NOMO-1 treated with DMSO at 0.1 percent for 48 hours (cell line): ENCODE results near the gene UMPS.
"Not testable (repeated sequence)": the region's sequence is repeated elsewhere in the genome, so short reads cannot be mapped to it uniquely, and the experiment has no call there.

ENCODE experiments used
- DNase-seq: peaks from one replicate; lab custom pipeline; 2025; ENCODE audit not compliant: unreplicated experiment; lab: John Stamatoyannopoulos, UW

UMPS gene

DNA sequence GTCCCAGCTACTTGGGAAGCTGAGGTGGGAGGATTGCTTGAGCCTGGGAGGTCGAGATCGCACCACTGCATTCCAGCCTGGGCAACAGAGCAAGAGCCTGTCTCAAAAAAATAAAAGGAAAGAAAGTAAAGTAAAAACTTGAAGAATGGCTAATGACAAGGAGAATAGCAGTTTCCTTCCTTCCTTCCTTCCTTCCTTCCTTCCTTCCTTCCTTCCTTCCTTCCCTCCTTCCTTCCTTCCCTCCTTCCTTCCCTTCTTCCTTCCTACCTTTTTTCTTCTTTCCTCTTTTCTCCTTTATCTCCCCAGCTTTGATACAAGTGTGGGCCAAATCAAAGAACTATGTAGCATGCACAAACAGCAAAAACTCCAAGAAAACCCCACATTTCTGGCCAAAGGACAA is 23.0 kb upstream of the UMPS start:
- DNase-seq = not testable (repeated sequence)

DNA sequence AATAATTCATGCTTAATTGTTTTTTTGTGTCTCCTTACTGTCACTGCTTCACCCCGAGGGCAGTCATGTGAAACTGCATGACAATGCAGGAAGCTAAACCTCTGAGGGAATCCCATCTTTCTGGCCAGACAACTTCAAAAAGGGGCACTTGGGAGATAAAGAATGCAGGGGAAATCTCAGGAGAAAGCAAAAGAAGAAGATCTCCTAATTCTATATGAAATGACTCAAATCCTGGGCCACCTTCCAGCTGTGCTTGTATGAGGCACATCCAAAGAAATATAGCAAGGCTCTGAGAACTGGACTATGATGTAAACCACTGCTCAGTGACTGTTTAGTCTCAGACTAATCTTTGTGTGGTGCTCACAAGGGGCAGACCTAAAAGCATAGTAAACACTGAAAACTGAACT is 22.6 kb upstream of the UMPS start:
- DNase-seq = no peak

DNA sequence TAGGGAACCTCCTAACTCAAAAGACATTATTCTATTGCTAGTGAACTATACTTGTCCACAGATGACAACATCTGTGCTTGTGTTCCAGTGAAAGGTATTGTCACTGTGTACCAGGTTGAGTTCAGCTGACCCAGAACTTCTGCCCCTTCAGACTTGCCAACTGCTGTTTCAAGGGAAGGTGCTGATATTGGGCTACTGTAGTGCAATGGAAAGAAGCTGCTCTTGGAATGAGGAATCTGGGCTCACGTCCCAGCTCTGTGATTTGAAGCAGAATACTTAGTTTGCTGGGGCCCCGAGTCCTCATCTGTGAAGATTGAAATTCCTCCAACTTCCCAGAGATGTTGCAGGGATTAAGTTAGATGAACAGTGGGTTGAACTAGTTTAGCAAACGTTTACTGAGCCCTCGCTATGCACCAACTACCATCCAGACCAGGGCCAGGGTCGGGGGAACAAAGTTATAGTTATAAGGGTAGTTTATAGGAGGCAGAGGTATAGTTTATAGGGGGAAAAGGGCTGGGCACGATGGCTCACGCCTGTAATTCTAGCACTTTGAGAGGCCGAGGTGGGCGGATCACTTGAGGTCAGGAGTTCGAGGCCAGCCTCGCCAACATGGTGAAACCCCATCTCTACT is 15.9 kb upstream of the UMPS start:
- no peak for DNase-seq

DNA sequence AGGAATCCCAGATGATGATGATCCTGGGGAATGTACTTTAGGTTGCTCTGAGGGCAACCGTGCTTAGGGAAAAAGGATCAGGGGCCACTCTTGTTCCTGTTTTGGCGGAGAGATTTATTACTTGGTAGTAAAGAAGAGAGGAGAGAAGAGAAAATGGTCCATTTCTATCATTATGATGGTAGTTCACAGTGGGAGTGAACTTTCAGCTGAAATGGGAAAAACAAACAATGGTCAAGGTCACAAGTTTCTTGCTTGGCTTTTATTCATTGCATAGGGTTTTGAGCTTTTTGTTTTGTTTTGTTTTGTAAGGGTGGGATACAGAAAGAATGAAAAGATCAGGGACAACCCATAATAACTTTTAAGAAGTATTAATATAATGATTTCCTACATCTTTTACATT is 7.7 kb upstream of the UMPS start:
- no peak for DNase-seq

DNA sequence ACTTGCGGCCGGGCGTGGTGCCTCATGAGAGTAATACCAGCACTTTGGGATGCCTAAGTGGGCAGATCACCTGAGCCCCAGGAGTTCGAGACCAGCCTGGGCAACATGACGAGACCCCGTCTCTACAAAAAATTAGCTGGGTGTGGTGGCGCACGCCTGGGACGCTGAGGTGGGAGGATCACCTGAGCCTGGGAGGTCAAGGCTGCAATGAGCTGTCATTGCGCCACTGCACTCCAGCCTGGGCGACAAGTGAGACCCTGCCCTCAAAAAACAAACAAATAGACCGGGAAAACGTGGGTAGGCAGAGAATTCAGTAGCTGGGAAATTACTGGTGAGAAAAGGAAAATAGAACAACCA is 667 bp downstream of the UMPS start:
- DNase-seq = no peak

DNA sequence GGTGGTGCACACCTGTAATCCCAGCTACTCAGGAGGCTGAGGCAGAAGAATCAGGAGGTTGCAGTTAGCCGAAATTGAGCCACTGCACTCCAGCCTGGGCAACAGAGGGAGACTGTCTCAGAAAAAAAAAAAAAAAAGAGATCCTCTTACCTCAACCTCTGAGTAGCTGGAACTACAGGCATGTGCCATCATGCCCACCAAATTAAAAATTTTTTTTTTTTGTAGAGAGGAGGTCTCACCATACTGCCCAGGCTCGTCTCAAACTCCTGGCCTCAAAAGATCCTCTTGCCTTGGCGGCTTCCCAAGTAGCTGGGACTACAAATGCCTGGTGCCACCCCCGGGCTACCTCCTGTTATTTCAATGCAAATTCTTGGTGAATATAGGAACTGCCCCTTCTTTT is 1.5 kb downstream of the UMPS start:
- no peak for DNase-seq

DNA sequence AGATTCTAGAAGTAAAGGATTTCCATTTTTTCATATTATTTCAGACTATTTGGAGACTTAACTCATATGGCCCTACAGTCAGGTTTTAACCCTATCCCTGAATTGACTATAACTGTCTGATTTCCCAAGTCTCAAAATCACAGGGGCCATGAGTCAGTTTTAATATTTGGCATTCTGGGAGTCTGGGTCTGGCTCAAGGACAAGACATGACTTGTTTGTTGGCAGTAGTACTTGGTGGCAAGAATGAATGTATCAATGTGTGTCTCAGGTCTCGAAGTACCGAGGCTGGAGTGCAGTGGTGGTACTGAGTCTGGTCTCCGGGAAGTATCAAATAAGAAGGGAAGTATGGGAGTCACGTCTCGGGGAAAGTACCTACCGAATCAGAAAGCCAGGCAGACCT is 10.8 kb downstream of the UMPS start:
- DNase-seq = no peak

DNA sequence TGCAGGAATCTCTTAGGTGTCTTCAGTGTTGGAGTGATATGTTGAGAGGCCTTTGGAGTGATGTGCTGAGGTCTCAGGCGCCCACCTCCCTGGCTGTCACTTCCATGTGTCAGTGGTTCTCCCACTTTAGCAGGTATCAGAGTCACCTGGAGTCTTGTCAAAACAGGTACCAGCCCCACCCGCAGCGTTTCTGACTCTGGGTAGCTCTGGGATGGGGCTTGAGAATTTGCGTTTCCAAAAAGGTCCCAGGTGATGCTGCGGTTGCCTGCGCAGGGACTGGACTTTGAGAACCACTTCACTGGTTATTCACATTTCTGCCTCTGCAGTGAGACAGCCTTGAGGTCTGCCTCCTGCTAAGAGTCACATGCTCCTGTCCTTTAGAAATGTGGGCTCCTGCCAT is 15.5 kb downstream of the UMPS start:
- no peak for DNase-seq

DNA sequence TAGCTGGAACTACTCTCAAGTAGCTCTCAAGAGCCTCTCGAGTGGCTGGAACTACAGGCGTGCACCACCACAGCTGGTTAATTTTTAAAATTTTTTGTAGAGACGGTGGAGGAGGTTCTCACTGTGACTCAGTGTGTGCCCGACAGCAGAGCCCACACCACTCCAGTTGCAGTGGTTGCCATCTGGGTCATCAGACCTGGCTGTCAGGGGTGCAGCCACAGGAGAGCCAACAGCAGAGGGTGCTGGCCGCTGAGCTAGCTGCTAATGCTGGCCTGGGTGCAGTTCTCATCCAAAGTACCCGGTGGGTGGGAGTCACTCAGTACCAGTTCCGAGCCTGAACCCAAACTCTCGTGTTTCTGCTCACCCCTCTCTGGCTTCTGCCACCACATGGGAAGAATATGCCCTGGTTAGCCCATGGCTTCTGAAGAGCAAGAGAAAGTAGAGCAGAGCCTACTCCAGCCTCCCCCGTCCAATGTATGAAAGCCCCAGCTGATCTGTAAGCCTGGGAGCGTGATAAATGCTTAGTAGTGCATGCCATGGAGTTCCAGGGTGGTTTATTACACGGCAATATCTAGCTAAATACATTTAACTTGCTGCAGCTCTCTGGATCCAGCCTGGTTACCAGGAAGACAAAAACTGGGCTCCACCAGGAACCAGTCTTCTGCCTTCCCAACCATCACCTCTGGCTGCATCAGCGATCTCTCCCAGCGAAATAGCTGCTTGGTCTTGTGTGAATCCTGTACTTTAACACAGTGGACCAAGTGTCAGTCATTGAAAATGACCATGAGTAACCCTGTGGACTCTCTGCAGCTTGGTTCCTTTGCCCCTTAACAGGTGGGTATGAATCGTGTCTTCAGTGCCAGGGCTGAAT is 17.1 kb downstream of the UMPS start:
- no peak for DNase-seq

DNA sequence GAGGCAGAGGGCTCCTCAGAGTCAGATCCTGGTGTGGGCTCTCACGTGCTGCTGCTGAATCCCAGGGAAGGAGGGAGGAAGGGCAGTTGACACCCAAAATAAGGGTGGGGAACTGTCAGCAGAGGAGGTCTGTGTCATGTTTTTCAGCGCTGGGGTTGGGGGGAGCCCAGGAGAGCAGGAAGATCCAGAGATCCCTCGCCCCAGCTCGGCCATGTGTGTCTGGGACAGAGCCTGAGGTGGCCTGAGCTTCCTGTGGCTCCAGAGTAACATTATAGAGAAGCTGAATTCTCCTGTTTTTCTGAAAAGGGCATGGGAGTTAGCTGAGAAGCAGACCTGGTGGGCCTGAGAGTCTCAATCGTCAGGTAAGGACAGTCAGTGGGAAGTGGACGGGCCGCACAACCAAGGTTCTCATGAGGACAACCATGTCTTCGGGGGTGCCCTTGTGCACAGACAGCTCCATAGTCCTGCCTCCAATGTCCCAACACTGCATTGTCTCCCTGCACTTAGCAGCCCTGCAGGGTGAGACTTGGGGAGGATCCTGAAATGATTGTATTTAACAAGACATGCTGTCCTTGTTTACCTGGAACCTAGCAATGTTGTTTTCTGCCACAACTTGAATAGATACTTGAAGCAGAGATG is 18.4 kb downstream of the UMPS start:
- DNase-seq = no peak

DNA sequence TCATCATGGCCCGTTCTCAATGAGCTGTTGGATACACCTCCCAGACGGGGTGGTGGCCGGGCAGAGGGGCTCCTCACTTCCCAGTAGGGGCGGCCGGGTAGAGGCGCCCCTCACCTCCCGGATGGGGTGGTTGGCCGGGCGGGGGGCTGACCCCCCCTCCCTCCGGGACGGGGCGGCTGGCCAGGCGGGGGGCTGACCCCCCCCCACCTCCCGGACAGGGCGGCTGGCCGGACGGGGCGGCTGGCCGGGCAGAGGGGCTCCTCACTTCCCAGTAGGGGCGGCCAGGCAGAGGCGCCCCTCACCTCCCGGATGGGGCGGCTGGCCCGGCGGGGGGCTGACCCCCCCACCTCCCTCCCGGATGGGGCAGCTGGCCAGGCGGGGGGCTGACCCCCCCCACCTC is 19.6 kb downstream of the UMPS start:
- not testable (repeated sequence) for DNase-seq

DNA sequence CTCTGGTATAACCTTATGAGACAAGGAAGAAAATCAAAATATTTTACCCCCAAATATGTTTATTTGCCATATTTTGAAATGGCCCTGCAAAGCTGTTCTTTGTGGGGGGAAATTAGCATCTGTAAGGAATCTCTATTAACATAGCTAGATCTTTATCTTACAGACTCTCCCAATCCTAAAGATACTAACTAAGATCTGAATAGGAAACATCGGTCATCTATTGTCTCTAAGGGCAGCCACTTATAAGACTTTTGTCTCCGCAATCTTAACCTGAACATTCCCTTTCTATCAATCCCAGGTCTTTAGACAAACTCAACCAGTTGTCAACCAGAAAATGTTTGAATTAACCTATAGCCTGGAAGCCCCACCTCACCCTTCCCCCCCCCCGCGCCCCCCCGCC is 21.2 kb downstream of the UMPS start:
- DNase-seq = no peak

DNA sequence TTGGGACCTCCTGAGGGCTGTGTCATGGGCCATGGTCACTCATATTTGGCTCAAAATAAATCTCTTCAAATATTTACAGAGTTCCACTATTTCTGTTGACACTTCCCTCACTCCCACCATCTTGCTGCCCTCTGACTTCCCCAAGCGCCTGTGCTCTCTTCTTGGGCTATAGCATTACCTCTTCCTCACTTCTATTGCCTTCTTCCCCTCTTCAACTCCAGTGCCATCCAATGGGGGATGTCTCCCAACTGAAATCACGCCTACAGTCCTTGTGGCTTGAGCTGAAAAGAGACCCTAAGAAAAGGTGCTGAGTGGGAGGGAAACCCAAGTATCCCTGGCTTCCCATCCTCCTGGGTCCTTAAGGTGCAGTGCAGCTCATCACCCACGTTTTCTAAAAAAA is 21.8 kb downstream of the UMPS start:
- DNase-seq = no peak

DNA sequence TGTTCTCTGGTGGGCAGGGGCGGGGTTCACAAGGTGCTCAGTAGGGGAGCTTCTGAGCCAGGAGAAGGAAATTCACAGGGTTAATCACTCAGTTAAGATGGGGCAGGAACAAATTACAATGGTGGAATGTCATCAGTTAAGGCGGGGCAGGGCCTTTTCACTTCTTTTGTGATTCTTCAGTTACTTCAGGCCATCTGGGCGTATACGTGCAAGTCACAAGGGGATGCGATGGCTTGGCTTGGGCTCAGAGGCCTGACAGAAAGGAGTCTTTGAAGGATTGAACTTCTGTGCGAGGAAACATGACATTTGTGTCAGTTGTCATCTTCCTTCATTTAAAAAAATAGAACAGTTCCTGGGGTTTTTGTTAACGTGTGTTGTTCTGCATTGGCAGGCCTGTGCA is 27.7 kb downstream of the UMPS start:
- DNase-seq = not testable (repeated sequence)

DNA sequence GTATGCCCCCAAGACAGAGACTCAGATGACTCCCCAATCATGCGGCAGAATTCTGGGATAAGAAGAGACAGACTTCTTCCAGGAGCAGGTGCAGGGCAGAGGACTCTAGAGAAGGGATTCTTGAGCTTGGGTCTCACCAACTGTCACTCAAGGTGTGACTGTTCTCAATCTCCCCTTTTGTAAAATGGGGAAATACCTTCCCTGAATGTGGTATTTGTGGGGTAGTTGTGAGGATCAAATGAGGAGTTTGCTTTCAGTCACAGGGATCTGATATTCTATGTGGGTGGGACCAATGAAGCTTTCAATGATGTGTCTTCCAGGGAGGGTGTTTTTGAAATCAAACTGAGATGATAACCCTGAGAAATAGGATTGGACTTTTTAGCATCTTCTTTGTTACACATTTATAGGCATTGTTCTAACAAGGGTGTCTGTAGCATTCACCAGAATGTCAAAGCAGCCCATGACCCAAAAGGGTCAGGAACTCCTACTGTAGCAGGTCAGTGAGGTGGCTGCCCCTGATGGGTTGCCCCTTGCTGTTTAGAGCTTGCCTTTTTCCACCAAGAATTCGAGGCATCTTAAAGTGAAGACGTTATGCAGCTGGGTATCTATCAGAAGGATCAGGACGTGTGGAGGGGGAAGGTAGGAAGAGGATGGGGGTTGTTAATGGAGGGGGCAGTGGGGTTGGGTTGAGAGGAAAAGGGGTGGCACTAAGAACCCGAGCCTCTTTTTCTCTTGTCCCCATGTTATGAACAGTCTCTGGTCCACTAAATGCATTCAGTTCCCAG is 28.8 kb downstream of the UMPS start:
- no peak for DNase-seq

DNA sequence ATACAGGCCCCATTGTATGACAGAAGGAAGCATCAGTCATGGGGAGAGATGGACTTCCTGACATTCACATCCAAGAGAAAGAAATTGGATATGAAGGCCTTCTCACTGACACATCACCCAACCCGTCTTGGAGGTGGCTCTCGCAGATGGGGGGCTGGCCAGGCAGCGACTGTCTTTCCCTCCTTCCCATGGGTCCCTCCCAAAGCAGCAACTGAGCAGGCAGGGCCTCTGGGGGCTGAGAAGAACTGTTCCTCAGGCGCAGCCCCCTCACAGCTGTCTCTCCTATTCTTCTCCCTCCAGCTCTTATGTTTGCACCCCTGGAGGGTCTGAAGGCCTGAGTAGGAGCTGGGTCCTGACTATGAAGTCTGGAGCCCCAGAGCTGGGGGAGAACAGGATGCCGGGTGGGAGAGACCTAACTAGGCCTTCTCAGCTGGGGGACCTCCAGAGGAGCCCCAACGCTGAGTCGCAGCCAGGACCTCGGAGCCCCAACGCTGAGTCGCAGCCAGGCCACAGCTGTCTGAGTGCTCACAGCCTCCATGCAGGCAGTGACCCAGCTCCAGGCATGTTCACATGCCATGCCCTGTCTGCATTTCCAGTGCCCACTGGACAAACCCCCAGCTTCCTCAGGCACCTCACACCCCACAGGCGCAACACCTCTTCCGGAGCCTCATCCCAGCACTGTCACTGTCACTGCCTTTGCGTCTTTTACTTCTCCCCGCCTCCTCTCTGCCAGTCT is 29.6 kb downstream of the UMPS start:
- no peak for DNase-seq

DNA sequence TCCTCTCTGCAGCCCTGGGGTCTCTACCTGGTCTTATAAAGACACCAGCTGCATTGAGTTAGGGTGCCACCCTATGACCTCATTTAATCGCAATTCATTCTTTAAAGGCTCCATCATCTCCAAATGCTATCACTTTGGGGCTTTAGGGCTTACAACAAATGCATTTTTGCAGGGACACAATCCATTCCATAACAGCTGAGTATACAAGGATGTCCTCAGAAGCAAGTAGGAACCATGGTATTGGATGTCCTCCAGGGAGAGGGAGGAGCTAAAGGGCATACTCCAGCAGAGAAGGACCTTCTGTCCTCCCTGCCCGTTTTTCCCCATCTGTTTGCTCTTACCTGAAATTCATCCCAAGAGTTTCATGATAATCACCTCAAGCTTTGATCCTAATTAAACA is 30.3 kb downstream of the UMPS start:
- DNase-seq = no peak

DNA sequence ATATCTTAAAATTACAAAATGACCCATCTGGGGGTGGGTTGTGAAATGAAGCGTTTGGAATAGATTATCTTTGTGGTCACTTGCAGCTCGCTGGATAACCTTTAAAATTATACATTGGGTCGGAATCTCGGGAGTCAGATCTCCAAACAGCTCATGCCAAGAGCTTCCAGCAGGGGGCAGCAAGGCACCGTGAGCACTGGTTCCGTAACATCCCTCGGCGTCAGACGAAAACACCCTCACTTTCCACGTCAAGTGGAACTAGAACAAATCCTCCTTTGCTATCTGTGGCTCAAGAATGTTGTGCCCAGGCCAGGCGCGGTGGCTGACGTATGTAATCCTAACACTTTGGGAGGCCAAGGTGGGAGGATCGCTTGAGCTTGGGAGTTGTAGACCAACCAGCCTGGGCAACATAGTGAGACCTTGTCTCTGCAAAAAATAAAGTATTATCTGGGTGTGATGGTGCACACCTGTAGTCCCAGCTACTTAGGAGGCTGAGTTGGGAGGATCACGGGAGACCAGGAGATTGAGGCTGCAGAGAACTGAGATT is 31.1 kb downstream of the UMPS start:
- peak; percentile 82 for DNase-seq

DNA sequence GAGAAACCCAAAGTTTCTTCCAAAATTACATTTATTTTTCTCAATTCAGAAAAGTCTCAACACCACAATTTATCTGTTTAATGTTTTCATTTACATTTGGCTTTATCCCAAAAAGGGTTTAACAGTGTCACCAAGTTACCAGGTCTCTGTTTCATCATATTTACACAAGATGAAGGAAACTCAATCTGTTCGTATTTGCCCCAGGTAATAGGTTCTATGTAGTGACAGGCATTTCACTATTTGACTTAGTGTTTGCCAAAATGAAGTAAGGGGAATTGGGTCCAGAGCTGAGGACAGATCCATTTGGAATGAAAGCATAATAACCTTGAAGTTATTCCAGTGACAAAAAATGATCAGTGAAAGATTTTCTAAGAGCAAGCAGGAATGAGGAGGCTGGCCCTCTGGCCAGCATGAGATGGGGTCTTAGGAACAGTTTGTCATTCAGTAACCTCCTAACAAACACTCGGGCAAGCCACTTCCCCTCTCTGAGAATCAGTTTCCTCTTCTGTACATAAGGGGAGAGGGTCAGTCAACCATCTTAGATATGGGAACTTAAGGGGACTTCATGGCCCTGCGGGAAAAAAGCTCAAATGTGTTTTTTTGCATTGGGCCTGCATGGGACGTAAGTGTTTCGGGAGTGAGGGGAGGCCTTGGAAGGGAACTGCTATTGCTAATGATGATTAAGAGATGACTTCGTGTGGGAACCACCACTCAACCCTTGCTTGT is 31.8 kb downstream of the UMPS start:
- no peak for DNase-seq

DNA sequence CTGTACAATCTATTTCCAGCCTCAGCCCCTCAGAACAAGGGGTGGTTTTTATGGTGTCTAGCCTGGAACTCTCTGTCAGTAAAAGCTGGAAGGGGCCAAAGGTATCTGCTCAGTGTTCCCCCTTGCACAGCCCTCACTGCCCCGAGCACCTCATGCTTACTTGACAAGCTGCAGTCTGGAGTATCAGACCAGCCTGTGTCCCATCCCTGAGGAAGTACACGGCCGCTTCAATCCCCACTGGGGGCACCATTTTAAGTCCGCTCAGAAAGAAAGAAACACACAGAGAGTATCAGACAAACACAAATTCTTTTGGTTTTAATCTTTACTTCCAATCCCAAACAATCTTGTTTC is 32.4 kb downstream of the UMPS start:
- no peak for DNase-seq
